GM10248 (cell line): ENCODE measurements around the gene CALD1.

ENCODE experiments used
- CTCF ChIA-PET: fragments of 300-600 bp; sonication (Branson Sonifier 250); formaldehyde crosslinking; extraction: SDS; loops from one replicate; lab custom pipeline; 2021; ENCODE audit warnings: antibody characterized with exemption; lab: Yijun Ruan, JAX
- POLR2A ChIA-PET: fragments of 350-650 bp; sonication (Branson Sonifier 250); formaldehyde crosslinking; extraction: SDS; loops from one replicate; lab custom pipeline; 2020; ENCODE audit warnings: antibody characterized with exemption; lab: Yijun Ruan, JAX
- DNase-seq: peaks from one replicate; pipeline ENCODE4 v3.0.0; 2012; ENCODE audit errors: extremely low spot score
- TF ChIP-seq, protein P1 (sequence below): IDR thresholded peaks from 2 replicates; pipeline ENCODE4 v1.5.1; 2012; ENCODE audit warnings: mild to moderate bottlenecking, low read depth; ENCODE audit errors: extremely low read depth, missing control alignments, control extremely low read depth

CALD1 gene

DNA sequence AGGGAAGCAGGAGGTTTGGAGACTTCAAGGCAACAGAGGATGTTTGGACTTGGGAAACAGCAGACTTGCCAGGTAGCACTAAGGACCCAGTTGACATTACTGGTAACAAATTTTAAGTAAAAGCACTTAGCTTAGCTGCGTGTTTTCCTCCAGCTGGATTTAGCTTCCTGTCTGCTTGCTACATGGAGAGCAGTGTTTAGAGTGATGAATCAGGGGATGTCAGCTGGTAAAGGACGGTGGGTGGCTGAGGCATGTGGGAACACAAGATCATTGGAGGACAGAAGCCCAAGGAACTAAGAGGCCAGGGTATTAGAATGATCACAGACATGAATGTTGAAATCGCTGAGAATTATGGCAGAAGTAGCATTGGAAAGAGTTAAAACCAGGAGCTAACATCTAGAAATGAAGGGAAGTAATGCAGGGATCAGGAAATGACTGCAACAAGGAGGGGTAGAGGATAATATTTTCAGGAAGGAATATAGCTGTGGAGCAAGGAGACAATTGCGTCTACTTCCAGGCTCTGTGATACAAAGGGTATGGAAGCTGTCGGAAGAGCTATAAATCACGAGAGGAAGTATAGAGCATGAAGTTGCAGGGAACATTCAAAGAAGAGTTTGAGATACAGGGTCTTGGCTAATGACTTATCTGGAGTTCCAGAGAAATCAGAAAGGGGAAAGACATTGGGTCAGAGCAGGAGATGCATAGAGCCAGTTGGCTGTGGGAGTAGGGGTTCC is 34.4 kb downstream of the CALD1 start:
- POLR2A ChIA-PET, result no interaction called here

DNA sequence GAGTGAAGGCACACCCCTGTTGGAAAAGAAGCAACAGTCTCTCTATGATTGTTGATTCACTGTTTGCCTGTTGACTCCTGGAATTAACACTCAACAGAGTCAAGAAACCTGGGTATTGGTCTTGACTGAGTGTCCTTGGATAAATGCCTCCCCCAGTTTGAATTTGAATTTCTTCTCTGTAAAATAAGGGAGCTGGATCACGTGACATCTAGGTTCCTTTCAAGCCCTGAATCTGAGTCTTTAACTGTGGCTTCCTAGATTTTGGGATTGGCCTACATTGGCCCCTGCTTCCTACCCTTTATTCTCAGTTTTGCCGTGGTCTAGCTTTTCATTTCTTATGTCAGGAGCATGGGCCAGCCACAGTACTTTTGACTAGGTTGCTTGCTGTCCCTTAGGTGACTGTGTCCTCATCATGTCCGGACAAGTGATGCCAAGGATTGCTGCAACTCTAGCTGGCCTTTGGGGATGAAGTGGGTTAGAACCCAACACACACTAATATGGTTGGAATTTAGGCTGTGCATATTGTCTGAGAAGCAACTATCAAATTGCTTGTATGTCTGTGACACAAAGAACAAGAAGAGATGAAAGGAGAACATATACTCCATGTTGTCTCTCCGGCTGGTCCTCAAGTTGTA is 35.4 kb downstream of the CALD1 start:
- ChIA-PET POLR2A (no interaction called here), CTCF (interaction anchor here (0.9 kb wide), 1 partner anchor 12 kb away, joined by 3 read pairs; no protein-coding TSS in a partner anchor)
- TF ChIP-seq, protein P1, sequence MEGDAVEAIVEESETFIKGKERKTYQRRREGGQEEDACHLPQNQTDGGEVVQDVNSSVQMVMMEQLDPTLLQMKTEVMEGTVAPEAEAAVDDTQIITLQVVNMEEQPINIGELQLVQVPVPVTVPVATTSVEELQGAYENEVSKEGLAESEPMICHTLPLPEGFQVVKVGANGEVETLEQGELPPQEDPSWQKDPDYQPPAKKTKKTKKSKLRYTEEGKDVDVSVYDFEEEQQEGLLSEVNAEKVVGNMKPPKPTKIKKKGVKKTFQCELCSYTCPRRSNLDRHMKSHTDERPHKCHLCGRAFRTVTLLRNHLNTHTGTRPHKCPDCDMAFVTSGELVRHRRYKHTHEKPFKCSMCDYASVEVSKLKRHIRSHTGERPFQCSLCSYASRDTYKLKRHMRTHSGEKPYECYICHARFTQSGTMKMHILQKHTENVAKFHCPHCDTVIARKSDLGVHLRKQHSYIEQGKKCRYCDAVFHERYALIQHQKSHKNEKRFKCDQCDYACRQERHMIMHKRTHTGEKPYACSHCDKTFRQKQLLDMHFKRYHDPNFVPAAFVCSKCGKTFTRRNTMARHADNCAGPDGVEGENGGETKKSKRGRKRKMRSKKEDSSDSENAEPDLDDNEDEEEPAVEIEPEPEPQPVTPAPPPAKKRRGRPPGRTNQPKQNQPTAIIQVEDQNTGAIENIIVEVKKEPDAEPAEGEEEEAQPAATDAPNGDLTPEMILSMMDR, result no peak
- no peak for DNase-seq

More for the DNA sequence above, 34.4 kb downstream of the CALD1 start:
- TF ChIP-seq, protein P1, result no peak
- CTCF ChIA-PET, result interaction anchor here (0.9 to 1.4 kb wide), 6 partner anchors 11 to 30 kb away, joined by 3 to 4 read pairs (median 3); no protein-coding TSS in a partner anchor
- DNase-seq, result no peak

DNA sequence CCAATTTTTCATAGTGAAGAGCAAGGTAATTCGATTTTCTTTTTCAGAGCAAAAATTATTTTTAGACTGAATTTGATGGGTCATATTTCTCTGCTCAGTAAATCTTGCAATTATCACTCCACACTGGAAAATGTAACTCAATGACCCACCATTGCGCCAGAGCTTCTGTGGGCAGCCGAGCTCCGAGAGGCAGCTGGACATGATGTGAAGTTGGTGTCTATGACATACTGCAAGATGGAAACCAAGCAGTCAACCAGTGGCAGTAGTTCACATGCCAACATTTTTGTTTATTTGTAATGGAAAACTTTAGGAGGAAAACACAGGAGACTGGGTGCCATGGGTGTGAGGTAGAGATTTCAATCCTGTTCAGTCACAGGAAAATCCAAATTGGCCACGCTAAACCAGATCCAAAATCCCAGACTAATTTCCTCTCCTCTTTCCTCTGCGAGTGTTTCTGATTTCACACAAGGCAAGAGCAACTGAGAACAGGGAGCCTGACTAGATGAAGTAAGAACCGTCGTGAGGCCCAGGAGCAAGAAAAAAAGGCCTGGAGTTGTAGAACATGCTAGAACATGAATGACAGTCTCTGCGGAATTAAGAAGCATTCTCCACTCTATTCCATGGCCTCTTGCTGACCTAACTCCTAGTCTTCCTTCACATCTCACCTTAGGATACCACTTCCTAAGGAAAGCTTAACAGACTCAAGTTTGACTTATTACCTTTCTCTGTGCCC is 39.3 kb downstream of the CALD1 start:
- DNase-seq, result no peak
- TF ChIP-seq, protein P1, result no peak
- ChIA-PET POLR2A (no interaction called here), CTCF (no interaction called here)

DNA sequence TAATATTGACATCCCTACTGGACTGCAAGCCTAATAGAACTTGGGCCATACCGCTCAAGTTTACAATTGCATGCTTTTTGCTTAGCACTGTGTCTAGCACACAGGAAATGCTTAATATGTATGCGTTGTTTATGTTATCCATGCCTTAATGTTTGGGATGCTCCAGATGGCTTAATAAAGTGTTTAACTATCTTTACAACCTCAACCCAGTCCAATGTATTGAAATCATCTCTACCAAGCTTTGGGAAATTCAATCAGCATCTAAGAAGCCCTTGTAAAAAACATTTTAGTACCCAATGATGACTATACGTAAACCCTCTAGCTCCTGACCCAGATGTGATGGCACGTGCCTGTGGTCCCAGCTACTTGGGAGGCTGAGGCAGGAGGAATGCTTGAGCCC is 40.0 kb downstream of the CALD1 start:
- ChIA-PET POLR2A (no interaction called here), CTCF (no interaction called here)
- no peak for DNase-seq
- TF ChIP-seq, protein P1, result no peak

DNA sequence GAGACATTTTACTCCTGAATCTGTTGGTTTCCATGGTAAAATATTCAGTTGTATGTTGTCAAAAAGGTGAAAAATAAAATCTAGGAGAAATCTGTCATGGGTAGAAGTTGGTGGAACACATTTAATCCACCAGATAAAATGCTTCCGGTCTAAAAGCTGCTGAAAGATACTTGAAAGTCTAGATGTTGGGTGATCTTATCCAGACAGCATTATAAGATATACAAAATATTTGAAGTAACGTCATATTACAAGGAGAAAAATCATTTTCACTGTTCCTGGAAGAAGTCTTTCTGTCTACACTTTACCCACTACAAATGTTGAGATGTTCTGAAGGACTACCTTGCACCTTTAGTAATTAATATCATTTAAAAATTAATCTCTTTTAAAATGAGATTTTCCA is 40.9 kb downstream of the CALD1 start:
- CTCF ChIA-PET, result no interaction called here
- POLR2A ChIA-PET, result no interaction called here
- TF ChIP-seq, protein P1, result no peak
- no peak for DNase-seq

DNA sequence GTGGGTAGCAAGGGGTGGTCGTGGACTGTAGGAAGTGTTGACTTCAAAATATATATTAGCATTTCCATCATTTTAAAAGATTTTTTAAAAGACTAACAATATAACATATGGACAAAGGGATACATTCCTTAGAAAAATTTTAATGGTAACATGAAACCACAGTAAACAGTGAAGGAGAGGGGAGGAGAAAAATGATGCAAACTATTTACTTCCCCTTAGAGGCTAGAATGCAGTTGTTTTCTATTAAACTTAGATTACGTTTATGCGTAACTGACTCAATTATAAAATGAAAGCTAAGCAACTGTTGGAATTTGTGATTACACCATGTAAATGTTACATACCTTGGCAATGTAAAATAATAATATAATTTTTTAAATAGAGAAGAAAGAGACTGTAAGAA is 41.3 kb downstream of the CALD1 start:
- no peak for DNase-seq
- TF ChIP-seq, protein P1, result no peak
- POLR2A ChIA-PET, result no interaction called here
- CTCF ChIA-PET, result no interaction called here
